LoVo (cell line): Measurements from ENCODE around the gene PLCB1.
"Not testable (repeated sequence)": the region's sequence is repeated elsewhere in the genome, so short reads cannot be mapped to it uniquely, and the experiment has no call there.

Source experiments
- DNase-seq: peaks from one replicate; pipeline ENCODE4 v3.0.0-alpha.2; 2016; ENCODE audit warnings: low spot score

Gene PLCB1

GRCh38 chr20:8786383-8786782, 654.3 kb downstream of the PLCB1 start:
- no peak for DNase-seq

- peak; percentile 27 for DNase-seq
These were observed 655.0 kb downstream of the PLCB1 start for GRCh38 chr20:8787090-8787489.

GRCh38 chr20:8788275-8788674, 656.2 kb downstream of the PLCB1 start:
- no peak for DNase-seq

- DNase-seq: peak; percentile 52
These were observed 656.8 kb downstream of the PLCB1 start for GRCh38 chr20:8788831-8789230.

- peak; percentile 52 for DNase-seq
These were observed 658.5 kb downstream of the PLCB1 start for GRCh38 chr20:8790442-8791074.

- no peak for DNase-seq
These were observed 663.3 kb downstream of the PLCB1 start for GRCh38 chr20:8795404-8795803.

- no peak for DNase-seq
These were observed 664.1 kb downstream of the PLCB1 start for GRCh38 chr20:8796088-8796660.

- DNase-seq: no peak
These were observed 666.4 kb downstream of the PLCB1 start for GRCh38 chr20:8798505-8798904.

GRCh38 chr20:8800089-8800488, 668.0 kb downstream of the PLCB1 start:
- no peak for DNase-seq

GRCh38 chr20:8801686-8802085, 669.6 kb downstream of the PLCB1 start:
- DNase-seq: no peak

- no peak for DNase-seq
These were observed 671.0 kb downstream of the PLCB1 start for GRCh38 chr20:8803065-8803464.

GRCh38 chr20:8803941-8804340, 671.9 kb downstream of the PLCB1 start:
- no peak for DNase-seq

- no peak for DNase-seq
These were observed 673.8 kb downstream of the PLCB1 start for GRCh38 chr20:8805737-8806442.

GRCh38 chr20:8807480-8808201, 675.6 kb downstream of the PLCB1 start:
- no peak for DNase-seq

GRCh38 chr20:8808202-8808535, 676.1 kb downstream of the PLCB1 start:
- no peak for DNase-seq

- no peak for DNase-seq
These were observed 677.3 kb downstream of the PLCB1 start for GRCh38 chr20:8809107-8809953.

GRCh38 chr20:8811801-8812594, 679.9 kb downstream of the PLCB1 start:
- no peak for DNase-seq

GRCh38 chr20:8812817-8813216, 680.8 kb downstream of the PLCB1 start:
- DNase-seq: no peak

- DNase-seq: no peak
These were observed 683.1 kb downstream of the PLCB1 start for GRCh38 chr20:8815208-8815607.

- no peak for DNase-seq
These were observed 697.2 kb downstream of the PLCB1 start for GRCh38 chr20:8829256-8829655.

- DNase-seq: not testable (repeated sequence)
These were observed 702.2 kb downstream of the PLCB1 start for GRCh38 chr20:8834294-8834693.
